Measurements from ENCODE around the gene KRT80. TPM values are rescaled to one million over a fixed set of nuclear protein-coding genes. Genes with fewer than 3 reads are reported as not detected.
A peak's percentile ranks its signal among the peaks of the same experiment; 100 is the strongest.

The KRT80 gene
- polyA plus RNA-seq, 3 donors = 0.18 to 0.52 (median 0.37) TPM

DNA sequence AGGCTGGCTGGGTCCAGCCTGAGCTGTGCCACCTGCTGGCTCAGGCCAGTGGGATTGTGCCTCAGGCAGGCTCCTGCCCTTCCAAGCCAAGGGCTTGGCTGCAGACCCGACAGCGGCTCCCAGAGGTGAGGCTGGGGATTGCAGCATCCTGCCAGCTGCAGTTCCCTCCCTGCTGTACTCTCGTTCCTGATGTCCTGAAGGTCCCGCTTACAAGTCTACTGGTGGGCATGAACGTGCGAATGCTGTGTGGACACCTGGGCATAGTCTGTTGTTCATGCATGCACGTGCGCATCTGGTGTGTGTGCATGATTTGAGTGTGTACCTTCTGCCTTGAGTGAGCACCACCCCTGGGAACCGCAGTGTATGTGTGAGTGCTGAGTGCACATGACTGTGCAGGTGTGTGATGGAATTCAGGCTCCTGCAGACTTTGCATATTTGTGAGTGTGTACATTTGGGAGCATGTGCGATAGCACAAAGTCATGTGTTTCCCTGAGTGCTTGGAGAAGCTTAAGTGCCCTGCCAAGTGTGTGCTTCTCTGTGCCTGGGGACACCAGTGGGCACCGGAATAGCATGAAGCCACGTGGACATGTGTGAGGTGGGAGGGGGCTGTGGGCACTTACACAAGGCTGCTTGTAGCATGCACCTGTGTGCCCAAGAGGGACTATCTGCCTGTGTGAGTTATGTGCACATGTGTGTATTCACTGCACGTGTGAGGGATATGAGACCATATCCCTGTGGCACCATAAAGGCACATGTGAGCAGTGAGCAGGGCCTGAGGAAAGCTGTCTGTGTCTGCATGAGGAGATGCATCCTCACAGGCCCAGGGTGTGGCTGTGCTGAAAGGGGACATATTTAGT, 22.0 kb upstream of the KRT80 start:
- H3K4me2 ChIP-seq (replicated peaks; ENCODE audit: extremely low read depth, low read length, poor library complexity, severe bottlenecking) = no peak overlapping the region
- peaks cover 22 to 41% of the 10 kb centered on the region in 2 donors for H3K4me1 ChIP-seq (ENCODE audit: control insufficient read depth in 1 of 2, insufficient read depth in 2 of 2, low read length in 2 of 2)
- Mint-ChIP-seq H3K9me3 (no peaks in the 10 kb centered on the region), H3K4me1 (peaks cover 51% of the 10 kb centered on the region), H3K27ac (peak overlapping the region in 2 of 7 donors; percentile 50 to 77), H3K36me3 (peaks cover 0 to 1% of the 10 kb centered on the region in 2 donors), H3K27me3 (ENCODE audit: low read depth in 3 of 3) (peaks cover 0 to 3% (median 1%) of the 10 kb centered on the region in 3 donors), H3K4me3 (no peak overlapping the region)
- no peaks in the 10 kb centered on the region for H3K36me3 ChIP-seq (replicated peaks in 1 of 2; ENCODE audit: control insufficient read depth in 1 of 2, insufficient read depth in 2 of 2, low read length in 2 of 2)
- H3K27me3 ChIP-seq (ENCODE audit: control insufficient read depth in 2 of 2, insufficient read depth in 2 of 2, low read length in 2 of 2) = no peaks in the 10 kb centered on the region
- no peaks in the 10 kb centered on the region for H3K79me2 ChIP-seq (ENCODE audit: insufficient read depth, low read length)
- H3K4me3 ChIP-seq (replicated peaks in 1 of 3; ENCODE audit: low read depth in 2 of 3, low read length in 3 of 3) = no peak overlapping the region
- peak; percentile 80 to 87 (median 82) for DNase-seq
- no peaks in the 10 kb centered on the region for H3K9me3 ChIP-seq (replicated peaks in 1 of 2; ENCODE audit: control insufficient read depth in 1 of 2, insufficient read depth in 1 of 2, low read length in 2 of 2)
- intact Hi-C loops (cut with micrococcal nuclease) = loop anchor here in 1 of 2 donors (2.0 kb wide), 1 partner anchor 57 kb away; no protein-coding TSS in a partner anchor
- TF ChIP-seq, protein P1, sequence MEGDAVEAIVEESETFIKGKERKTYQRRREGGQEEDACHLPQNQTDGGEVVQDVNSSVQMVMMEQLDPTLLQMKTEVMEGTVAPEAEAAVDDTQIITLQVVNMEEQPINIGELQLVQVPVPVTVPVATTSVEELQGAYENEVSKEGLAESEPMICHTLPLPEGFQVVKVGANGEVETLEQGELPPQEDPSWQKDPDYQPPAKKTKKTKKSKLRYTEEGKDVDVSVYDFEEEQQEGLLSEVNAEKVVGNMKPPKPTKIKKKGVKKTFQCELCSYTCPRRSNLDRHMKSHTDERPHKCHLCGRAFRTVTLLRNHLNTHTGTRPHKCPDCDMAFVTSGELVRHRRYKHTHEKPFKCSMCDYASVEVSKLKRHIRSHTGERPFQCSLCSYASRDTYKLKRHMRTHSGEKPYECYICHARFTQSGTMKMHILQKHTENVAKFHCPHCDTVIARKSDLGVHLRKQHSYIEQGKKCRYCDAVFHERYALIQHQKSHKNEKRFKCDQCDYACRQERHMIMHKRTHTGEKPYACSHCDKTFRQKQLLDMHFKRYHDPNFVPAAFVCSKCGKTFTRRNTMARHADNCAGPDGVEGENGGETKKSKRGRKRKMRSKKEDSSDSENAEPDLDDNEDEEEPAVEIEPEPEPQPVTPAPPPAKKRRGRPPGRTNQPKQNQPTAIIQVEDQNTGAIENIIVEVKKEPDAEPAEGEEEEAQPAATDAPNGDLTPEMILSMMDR (IDR thresholded peaks at IDR 0.05) = peak; percentile 99
- H2AFZ ChIP-seq (ENCODE audit: insufficient read depth, low read depth, low read length, poor library complexity, severe bottlenecking) = peak overlapping the region; percentile 37
- no peak overlapping the region for H3K9ac ChIP-seq (ENCODE audit: insufficient read depth, low read length, poor library complexity, severe bottlenecking)
- 34% methylated on average over 13 of the region's 13 CpGs for WGBS (ENCODE audit: insufficient coverage)
- H3K27ac ChIP-seq (ENCODE audit: low read depth in 1 of 2, low read length in 2 of 2) = no peak overlapping the region
- H4K20me1 ChIP-seq (ENCODE audit: insufficient read depth, low read length) = no peaks in the 10 kb centered on the region

DNA sequence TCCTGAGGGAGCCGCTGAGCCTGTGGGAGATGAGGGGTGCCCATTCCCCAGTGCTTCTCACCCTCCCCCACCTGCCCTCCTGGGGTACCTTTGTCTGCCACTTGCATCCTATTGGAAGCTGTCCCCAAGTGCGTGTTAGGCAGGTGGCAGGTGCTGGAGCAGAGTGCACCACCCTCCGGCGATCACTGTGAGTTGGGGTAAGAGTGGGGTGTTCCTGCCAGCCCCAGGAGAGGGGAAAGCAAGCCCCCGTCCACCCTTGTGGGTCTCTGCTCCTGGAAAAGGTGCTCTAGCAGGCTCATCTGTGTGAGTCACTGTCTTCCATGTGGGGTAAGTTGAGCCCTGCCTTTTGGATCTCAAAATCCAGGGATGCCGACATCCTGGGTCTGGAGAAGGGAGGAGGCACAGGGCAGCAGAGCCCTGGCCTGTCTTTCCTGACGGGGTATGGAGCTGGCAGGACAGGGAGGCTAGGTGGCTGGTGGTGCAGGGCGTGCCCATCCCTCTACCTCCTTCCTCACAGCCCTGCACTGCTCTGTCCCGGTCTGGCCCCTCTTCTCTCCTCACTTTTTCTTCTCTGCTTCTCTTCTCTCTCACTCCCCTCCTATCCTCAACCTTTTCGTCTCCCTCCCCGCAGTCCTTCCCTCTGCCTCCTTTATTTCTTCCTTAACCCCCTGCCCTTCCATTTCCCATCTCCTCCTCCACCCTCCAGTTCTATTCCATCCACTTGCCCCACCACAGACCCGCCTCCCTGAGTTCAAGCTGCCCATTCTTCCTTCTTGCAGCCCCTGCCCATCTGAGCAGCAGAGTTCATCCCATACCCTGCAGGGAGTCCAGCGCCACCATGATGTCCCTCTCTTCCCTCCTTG, 21.1 kb upstream of the KRT80 start:
- no peak overlapping the region for H3K4me3 ChIP-seq (replicated peaks in 1 of 3; ENCODE audit: low read depth in 2 of 3, low read length in 3 of 3)
- no peak for DNase-seq
- H3K36me3 ChIP-seq (replicated peaks in 1 of 2; ENCODE audit: control insufficient read depth in 1 of 2, insufficient read depth in 2 of 2, low read length in 2 of 2) = no peaks in the 10 kb centered on the region
- H4K20me1 ChIP-seq (ENCODE audit: insufficient read depth, low read length) = no peaks in the 10 kb centered on the region
- no peaks in the 10 kb centered on the region for H3K9me3 ChIP-seq (replicated peaks in 1 of 2; ENCODE audit: control insufficient read depth in 1 of 2, insufficient read depth in 1 of 2, low read length in 2 of 2)
- H3K4me1 ChIP-seq (ENCODE audit: control insufficient read depth in 1 of 2, insufficient read depth in 2 of 2, low read length in 2 of 2) = peaks cover 22 to 44% of the 10 kb centered on the region in 2 donors
- H3K36me3 Mint-ChIP-seq = peaks cover 0 to 1% of the 10 kb centered on the region in 2 donors
- no peak overlapping the region for H3K4me2 ChIP-seq (replicated peaks; ENCODE audit: extremely low read depth, low read length, poor library complexity, severe bottlenecking)
- H3K9me3 Mint-ChIP-seq = no peaks in the 10 kb centered on the region
- H3K27ac Mint-ChIP-seq = peak overlapping the region in 3 of 7 donors; percentile 33 to 77 (median 50)
- 66% methylated on average over 9 of the region's 13 CpGs for WGBS (ENCODE audit: insufficient coverage)
- TF ChIP-seq, protein P1 (IDR thresholded peaks at IDR 0.05) = no peak
- peaks cover 57% of the 10 kb centered on the region for H3K4me1 Mint-ChIP-seq
- no peak overlapping the region for H3K9ac ChIP-seq (ENCODE audit: insufficient read depth, low read length, poor library complexity, severe bottlenecking)
- peaks cover 1 to 3% (median 1%) of the 10 kb centered on the region in 3 donors for H3K27me3 Mint-ChIP-seq (ENCODE audit: low read depth in 3 of 3)
- H3K4me3 Mint-ChIP-seq = no peak overlapping the region
- no peak overlapping the region for H3K27ac ChIP-seq (ENCODE audit: low read depth in 1 of 2, low read length in 2 of 2)
- intact Hi-C loops (cut with micrococcal nuclease) = no loop called here
- H3K27me3 ChIP-seq (ENCODE audit: control insufficient read depth in 2 of 2, insufficient read depth in 2 of 2, low read length in 2 of 2) = no peaks in the 10 kb centered on the region
- no peaks in the 10 kb centered on the region for H3K79me2 ChIP-seq (ENCODE audit: insufficient read depth, low read length)
- peak overlapping the region; percentile 37 for H2AFZ ChIP-seq (ENCODE audit: insufficient read depth, low read depth, low read length, poor library complexity, severe bottlenecking)
